Astrocyte of the cerebellum (primary cell): ENCODE data around the gene MYL5.

Source experiments
- DNase-seq: peaks from one replicate; pipeline ENCODE4 v3.0.0-alpha.2; 2011; ENCODE audit warnings: low read depth
- H3K4me3 ChIP-seq: 2 replicates; pipeline ENCODE4 v1.5.1; 2011; ENCODE audit warnings: mild to moderate bottlenecking, low read depth, low read length, moderate library complexity
- CTCF ChIP-seq: IDR thresholded peaks from 2 replicates; pipeline ENCODE4 v1.5.1; 2012; ENCODE audit warnings: low read length, low read depth, moderate library complexity, mild to moderate bottlenecking; ENCODE audit errors: missing control alignments
- in situ Hi-C: cut with HindIII; loops from 2 replicates; pipeline ENCODE4 v1.10.0; 2017; ENCODE audit warnings: low sequenced_read_pairs

The MYL5 gene

GRCh38 chr4:628311-628741 is 46.0 kb upstream of the MYL5 start:
- no peak for TF ChIP-seq CTCF
- in situ Hi-C loops, result no loop called here
- no peak overlapping the region for H3K4me3 ChIP-seq
- DNase-seq, result no peak

GRCh38 chr4:628821-629635 is 45.3 kb upstream of the MYL5 start:
- TF ChIP-seq CTCF, result no peak
- no peak overlapping the region for H3K4me3 ChIP-seq
- DNase-seq, result no peak
- in situ Hi-C loops, result no loop called here

DNA sequence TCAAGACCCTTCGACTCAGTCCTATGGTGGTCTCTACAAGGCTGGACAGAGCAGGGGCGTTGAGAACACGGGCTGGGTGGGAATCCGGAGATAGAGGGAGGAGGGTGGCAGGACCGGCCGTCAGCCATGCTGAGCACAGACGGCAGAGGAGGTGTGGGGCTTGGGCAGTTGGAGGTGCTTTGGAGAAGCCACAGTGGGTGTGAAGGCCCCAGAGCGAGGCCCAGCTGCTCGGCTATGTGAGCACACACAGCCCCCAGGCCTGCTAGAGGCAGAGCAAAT is 44.8 kb upstream of the MYL5 start:
- in situ Hi-C loops, result no loop called here

DNA sequence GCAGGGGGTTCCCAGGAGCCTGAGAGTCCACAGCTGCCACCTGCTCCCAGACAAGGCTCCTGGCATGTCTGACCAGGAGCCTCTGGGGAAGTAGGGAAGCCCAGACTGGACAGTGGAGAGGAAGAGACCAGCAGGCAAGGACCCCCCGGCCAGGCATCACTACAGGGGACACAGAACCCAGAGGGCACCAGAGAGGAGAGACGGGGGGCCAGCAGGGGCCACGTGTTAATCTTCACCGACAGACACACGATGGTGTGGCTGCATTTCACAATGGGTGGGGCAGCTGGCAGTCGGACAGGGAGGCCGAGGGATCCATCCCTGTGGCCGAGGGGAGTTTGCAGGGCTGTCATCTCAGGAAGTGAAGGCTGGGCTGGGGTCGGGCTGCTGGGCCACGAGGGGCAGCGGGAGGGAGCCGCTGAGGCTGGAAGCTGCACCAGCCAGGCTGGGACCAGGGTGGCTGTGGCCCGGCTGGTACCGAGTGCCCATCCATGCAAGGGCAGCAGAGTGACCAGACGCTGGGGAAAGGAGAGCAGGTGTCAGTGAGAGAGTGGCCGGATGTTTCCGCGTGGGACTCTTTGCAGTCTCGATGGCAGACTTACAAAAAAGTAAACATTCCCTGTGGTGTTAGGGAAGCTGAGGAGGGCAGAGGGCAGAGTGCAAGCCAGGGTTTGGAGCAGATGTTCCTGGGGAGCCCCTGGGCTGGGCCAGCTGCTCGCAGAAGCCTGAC is 44.3 kb upstream of the MYL5 start:
- in situ Hi-C loops, result no loop called here
- H3K4me3 ChIP-seq, result no peak overlapping the region
- no peak for TF ChIP-seq CTCF
- no peak for DNase-seq

More for the DNA sequence above, 44.8 kb upstream of the MYL5 start:
- H3K4me3 ChIP-seq, result no peak overlapping the region
- TF ChIP-seq CTCF, result no peak
- DNase-seq, result no peak

DNA sequence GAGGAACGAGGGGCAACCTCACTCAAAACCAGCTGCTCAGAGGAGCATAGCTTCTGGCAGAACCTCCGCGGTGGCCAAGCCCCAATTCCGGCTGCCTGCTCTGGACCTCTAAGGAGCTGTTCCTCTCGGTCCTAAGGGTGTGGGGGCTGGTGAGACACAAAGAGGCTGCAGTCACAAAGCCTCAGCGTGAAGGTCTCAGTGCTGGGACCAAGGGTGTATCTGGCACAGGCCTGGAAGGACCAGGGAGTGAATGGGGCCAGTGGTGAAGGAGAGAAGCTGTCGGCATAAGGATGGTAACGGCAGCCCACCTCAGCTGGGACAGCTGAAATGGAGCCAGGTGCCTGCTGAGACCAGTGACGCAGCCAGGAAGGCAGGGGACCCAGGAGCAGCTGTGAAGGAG is 43.7 kb upstream of the MYL5 start:
- no peak for TF ChIP-seq CTCF
- H3K4me3 ChIP-seq, result no peak overlapping the region
- in situ Hi-C loops, result no loop called here
- DNase-seq, result no peak

- H3K4me3 ChIP-seq, result no peak overlapping the region
- TF ChIP-seq CTCF, result no peak
- in situ Hi-C loops, result no loop called here
- no peak for DNase-seq
These were observed 42.0 kb upstream of the MYL5 start for GRCh38 chr4:632196-632790.
